Choroid plexus epithelial cell (primary cell): Measurements from ENCODE around the gene IL17A.

Experiments
- DNase-seq: peaks from one replicate; pipeline ENCODE4 v3.0.0-alpha.2; 2010; ENCODE audit warnings: low read depth
- H3K4me3 ChIP-seq: 2 replicates; pipeline ENCODE4 v1.5.1; 2011; ENCODE audit warnings: low read depth, mild to moderate bottlenecking, control low read depth, low read length, moderate library complexity
- CTCF ChIP-seq: conservative IDR thresholded peaks from 2 replicates; pipeline ENCODE4 v1.5.1; 2011; ENCODE audit warnings: low read depth, mild to moderate bottlenecking, control low read depth, inconsistent platforms, low read length, moderate library complexity

The IL17A gene

GRCh38 chr6:52215787-52216186 is 29.6 kb downstream of the IL17A start:
- no peak for TF ChIP-seq CTCF
- H3K4me3 ChIP-seq = no peak overlapping the region
- no peak for DNase-seq

- no peak for TF ChIP-seq CTCF
- H3K4me3 ChIP-seq = no peak overlapping the region
- DNase-seq = no peak
These were observed 30.9 kb downstream of the IL17A start for GRCh38 chr6:52216932-52217575.

GRCh38 chr6:52217761-52218160 is 31.6 kb downstream of the IL17A start:
- no peak for TF ChIP-seq CTCF
- no peak overlapping the region for H3K4me3 ChIP-seq
- no peak for DNase-seq

GRCh38 chr6:52221302-52221701 is 35.1 kb downstream of the IL17A start:
- no peak for TF ChIP-seq CTCF
- DNase-seq = no peak
- H3K4me3 ChIP-seq = no peak overlapping the region

- TF ChIP-seq CTCF = no peak
- H3K4me3 ChIP-seq = no peak overlapping the region
- DNase-seq = no peak
These were observed 41.3 kb downstream of the IL17A start for GRCh38 chr6:52227495-52227894.

GRCh38 chr6:52230685-52231084 is 44.5 kb downstream of the IL17A start:
- DNase-seq = no peak
- TF ChIP-seq CTCF = no peak
- H3K4me3 ChIP-seq = no peak overlapping the region

- TF ChIP-seq CTCF = no peak
- H3K4me3 ChIP-seq = no peak overlapping the region
- no peak for DNase-seq
These were observed 45.4 kb downstream of the IL17A start for GRCh38 chr6:52231406-52232127.
